Cardiac muscle cell (in vitro differentiated cells and primary cell): ENCODE measurements around the gene SIAH3. TPM values are rescaled to one million over a fixed set of nuclear protein-coding genes. Genes with fewer than 3 reads are reported as not detected.

Source experiments
- DNase-seq, 2 donors: peaks; one replicate each; pipeline versions ENCODE4 v3.0.0 to v3.0.0-alpha.2; 2010 to 2017; ENCODE audit warnings: low read depth in 1 of 2, low spot score in 1 of 2
- H3K27ac ChIP-seq: fragments of 200-600 bp; sonication (generic); 2 replicates; pipeline ENCODE4 v1.5.1; 2016
- H3K27me3 ChIP-seq: fragments of 200-600 bp; sonication (generic); 2 replicates; pipeline ENCODE4 v1.6.0; 2016; ENCODE audit warnings: control low read depth
- H3K36me3 ChIP-seq: fragments of 200-600 bp; sonication (generic); 2 replicates; pipeline ENCODE4 v1.5.1; 2016; ENCODE audit warnings: control low read depth
- H3K4me1 ChIP-seq: fragments of 200-600 bp; sonication (generic); 2 replicates; pipeline ENCODE4 v1.8.1; 2017; ENCODE audit warnings: low read depth, mild to moderate bottlenecking, mixed run types
- H3K4me3 ChIP-seq: fragments of 200-600 bp; sonication (generic); 2 replicates; pipeline ENCODE4 v1.5.1; 2016; ENCODE audit warnings: mild to moderate bottlenecking
- H3K9me3 ChIP-seq: fragments of 200-600 bp; sonication (generic); 2 replicates; pipeline ENCODE4 v1.5.1; 2017; ENCODE audit warnings: low read depth, mild to moderate bottlenecking, control low read depth
- CTCF ChIP-seq: IDR thresholded peaks from 2 replicates; pipeline ENCODE4 v1.5.1; 2012; ENCODE audit warnings: low read depth, mild to moderate bottlenecking, low read length
- polyA plus RNA-seq: library from polyadenylated mRNA; unstranded; fragments of >200 nt; fragmentation: Nextera tagmentation; extraction: Ambion mirVana; gene quantifications from 2 replicates; pipeline ENCODE4 v1.2.1, GENCODE V29; 2016
- total RNA-seq: library from RNA; depleted of rRNA; stranded (reverse); fragments of >200 nt; gene quantifications from 2 replicates; pipeline ENCODE4 v1.2.3, GENCODE V29; 2016

SIAH3 gene
- total and polyA plus RNA-seq, 2 experiments from 2014 or later: 1.3 to 3.9 TPM

- H3K36me3 ChIP-seq: no peaks in the 10 kb centered on the region
- H3K27me3 ChIP-seq: no peaks in the 10 kb centered on the region
- no peaks in the 10 kb centered on the region for H3K9me3 ChIP-seq
- peak overlapping the region; percentile 57 for H3K27ac ChIP-seq
- H3K4me1 ChIP-seq: peaks cover 26% of the 10 kb centered on the region
- no peak overlapping the region for H3K4me3 ChIP-seq
- peak in 1 of 2 donors; percentile 22 for DNase-seq
- no peak for TF ChIP-seq CTCF
These were observed 13.3 kb downstream of the SIAH3 start for GRCh38 chr13:45838171-45838745.

GRCh38 chr13:45837111-45837510, 14.4 kb downstream of the SIAH3 start:
- no peak for TF ChIP-seq CTCF
- no peaks in the 10 kb centered on the region for H3K36me3 ChIP-seq

GRCh38 chr13:45834411-45834994, 17.1 kb downstream of the SIAH3 start:
- H3K9me3 ChIP-seq: no peaks in the 10 kb centered on the region
- H3K4me3 ChIP-seq: no peak overlapping the region
- DNase-seq: no peak
- H3K27me3 ChIP-seq: no peaks in the 10 kb centered on the region
- H3K27ac ChIP-seq: no peak overlapping the region
- H3K4me1 ChIP-seq: peaks cover 26% of the 10 kb centered on the region
- TF ChIP-seq CTCF: no peak
- H3K36me3 ChIP-seq: no peaks in the 10 kb centered on the region

More at GRCh38 chr13:45837111-45837510, 14.4 kb downstream of the SIAH3 start:
- DNase-seq: no peak
- no peak overlapping the region for H3K4me3 ChIP-seq
- no peaks in the 10 kb centered on the region for H3K27me3 ChIP-seq
- H3K4me1 ChIP-seq: peaks cover 26% of the 10 kb centered on the region
- H3K27ac ChIP-seq: no peak overlapping the region
- H3K9me3 ChIP-seq: no peaks in the 10 kb centered on the region

- TF ChIP-seq CTCF: no peak
These were observed 17.7 kb downstream of the SIAH3 start for GRCh38 chr13:45833663-45834375.

GRCh38 chr13:45833242-45833641, 18.3 kb downstream of the SIAH3 start:
- Histone ChIP-seq H3K36me3 (no peaks in the 10 kb centered on the region), H3K27me3 (no peaks in the 10 kb centered on the region), H3K9me3 (no peaks in the 10 kb centered on the region), H3K4me1 (peaks cover 17% of the 10 kb centered on the region), H3K27ac (no peak overlapping the region), H3K4me3 (no peak overlapping the region)
- TF ChIP-seq CTCF: no peak
- no peak for DNase-seq

More at GRCh38 chr13:45833663-45834375, 17.7 kb downstream of the SIAH3 start:
- Histone ChIP-seq H3K9me3 (no peaks in the 10 kb centered on the region), H3K27ac (no peak overlapping the region), H3K36me3 (no peaks in the 10 kb centered on the region), H3K27me3 (no peaks in the 10 kb centered on the region), H3K4me1 (peaks cover 23% of the 10 kb centered on the region), H3K4me3 (no peak overlapping the region)
- DNase-seq: peak in 1 of 2 donors; percentile 20
